ENCODE data around the gene LRRIQ1. TPM values are rescaled to one million over a fixed set of nuclear protein-coding genes. Genes with fewer than 3 reads are reported as not detected.

The LRRIQ1 gene
- total and polyA plus RNA-seq, 2 of the 13 experiments (the other 11 are each of a cell fraction or from before 2014, with no cell fraction given): not detected

GRCh38 chr12:85036234-85036707, at the start of gene LRRIQ1, which contains the start of gene TSPAN19 (continued):
- TF ChIP-seq ZNF432 (CRISPR knock-in tag; IDR thresholded peaks at IDR 0.05; ENCODE audit: borderline replicate concordance) (no peak), FUBP1 (CRISPR knock-in tag; IDR thresholded peaks at IDR 0.05; ENCODE audit: borderline replicate concordance) (no peak), FOXK2 (IDR thresholded peaks at IDR 0.05) (no peak), ELF3 (CRISPR knock-in tag; IDR thresholded peaks at IDR 0.05) (no peak), GABPB1 (CRISPR knock-in tag; IDR thresholded peaks at IDR 0.05) (0 out of 2 replicates have a peak, but pooled peaks have one; percentile 16), RARG (CRISPR knock-in tag; IDR thresholded peaks at IDR 0.05; ENCODE audit: low read depth) (no peak), CCAR2 (optimal IDR thresholded peaks at IDR 0.05; ENCODE audit: low read depth, low read length) (no peak), ZNF282 (IDR thresholded peaks at IDR 0.05; ENCODE audit: partially characterized antibody) (no peak), SNAPC2 (CRISPR knock-in tag; IDR thresholded peaks at IDR 0.05) (no peak), PHF20 (CRISPR knock-in tag; IDR thresholded peaks at IDR 0.05) (no peak), RFX3 (CRISPR knock-in tag; IDR thresholded peaks at IDR 0.05) (peak; percentile 84)
- TF ChIP-seq, protein P1, sequence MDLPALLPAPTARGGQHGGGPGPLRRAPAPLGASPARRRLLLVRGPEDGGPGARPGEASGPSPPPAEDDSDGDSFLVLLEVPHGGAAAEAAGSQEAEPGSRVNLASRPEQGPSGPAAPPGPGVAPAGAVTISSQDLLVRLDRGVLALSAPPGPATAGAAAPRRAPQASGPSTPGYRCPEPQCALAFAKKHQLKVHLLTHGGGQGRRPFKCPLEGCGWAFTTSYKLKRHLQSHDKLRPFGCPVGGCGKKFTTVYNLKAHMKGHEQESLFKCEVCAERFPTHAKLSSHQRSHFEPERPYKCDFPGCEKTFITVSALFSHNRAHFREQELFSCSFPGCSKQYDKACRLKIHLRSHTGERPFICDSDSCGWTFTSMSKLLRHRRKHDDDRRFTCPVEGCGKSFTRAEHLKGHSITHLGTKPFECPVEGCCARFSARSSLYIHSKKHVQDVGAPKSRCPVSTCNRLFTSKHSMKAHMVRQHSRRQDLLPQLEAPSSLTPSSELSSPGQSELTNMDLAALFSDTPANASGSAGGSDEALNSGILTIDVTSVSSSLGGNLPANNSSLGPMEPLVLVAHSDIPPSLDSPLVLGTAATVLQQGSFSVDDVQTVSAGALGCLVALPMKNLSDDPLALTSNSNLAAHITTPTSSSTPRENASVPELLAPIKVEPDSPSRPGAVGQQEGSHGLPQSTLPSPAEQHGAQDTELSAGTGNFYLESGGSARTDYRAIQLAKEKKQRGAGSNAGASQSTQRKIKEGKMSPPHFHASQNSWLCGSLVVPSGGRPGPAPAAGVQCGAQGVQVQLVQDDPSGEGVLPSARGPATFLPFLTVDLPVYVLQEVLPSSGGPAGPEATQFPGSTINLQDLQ (CRISPR knock-in tag; IDR thresholded peaks at IDR 0.05): no peak
- TF ChIP-seq, protein P2, sequence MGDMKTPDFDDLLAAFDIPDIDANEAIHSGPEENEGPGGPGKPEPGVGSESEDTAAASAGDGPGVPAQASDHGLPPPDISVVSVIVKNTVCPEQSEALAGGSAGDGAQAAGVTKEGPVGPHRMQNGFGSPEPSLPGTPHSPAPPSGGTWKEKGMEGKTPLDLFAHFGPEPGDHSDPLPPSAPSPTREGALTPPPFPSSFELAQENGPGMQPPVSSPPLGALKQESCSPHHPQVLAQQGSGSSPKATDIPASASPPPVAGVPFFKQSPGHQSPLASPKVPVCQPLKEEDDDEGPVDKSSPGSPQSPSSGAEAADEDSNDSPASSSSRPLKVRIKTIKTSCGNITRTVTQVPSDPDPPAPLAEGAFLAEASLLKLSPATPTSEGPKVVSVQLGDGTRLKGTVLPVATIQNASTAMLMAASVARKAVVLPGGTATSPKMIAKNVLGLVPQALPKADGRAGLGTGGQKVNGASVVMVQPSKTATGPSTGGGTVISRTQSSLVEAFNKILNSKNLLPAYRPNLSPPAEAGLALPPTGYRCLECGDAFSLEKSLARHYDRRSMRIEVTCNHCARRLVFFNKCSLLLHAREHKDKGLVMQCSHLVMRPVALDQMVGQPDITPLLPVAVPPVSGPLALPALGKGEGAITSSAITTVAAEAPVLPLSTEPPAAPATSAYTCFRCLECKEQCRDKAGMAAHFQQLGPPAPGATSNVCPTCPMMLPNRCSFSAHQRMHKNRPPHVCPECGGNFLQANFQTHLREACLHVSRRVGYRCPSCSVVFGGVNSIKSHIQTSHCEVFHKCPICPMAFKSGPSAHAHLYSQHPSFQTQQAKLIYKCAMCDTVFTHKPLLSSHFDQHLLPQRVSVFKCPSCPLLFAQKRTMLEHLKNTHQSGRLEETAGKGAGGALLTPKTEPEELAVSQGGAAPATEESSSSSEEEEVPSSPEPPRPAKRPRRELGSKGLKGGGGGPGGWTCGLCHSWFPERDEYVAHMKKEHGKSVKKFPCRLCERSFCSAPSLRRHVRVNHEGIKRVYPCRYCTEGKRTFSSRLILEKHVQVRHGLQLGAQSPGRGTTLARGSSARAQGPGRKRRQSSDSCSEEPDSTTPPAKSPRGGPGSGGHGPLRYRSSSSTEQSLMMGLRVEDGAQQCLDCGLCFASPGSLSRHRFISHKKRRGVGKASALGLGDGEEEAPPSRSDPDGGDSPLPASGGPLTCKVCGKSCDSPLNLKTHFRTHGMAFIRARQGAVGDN (CRISPR knock-in tag; IDR thresholded peaks at IDR 0.05): peak; percentile 24; the same call in 1 of the 2 replicates
- TF ChIP-seq, protein P3, sequence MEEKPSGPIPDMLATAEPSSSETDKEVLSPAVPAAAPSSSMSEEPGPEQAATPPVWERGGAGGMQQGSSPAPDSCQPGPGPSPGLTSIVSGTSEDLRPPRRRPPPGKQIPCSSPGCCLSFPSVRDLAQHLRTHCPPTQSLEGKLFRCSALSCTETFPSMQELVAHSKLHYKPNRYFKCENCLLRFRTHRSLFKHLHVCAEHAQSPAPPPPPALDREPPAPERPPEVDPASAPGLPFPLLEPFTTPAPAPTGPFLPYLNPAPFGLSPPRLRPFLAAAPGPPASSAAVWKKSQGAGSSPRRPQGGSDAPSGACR (CRISPR knock-in tag; IDR thresholded peaks at IDR 0.05): no peak
- TF ChIP-seq, protein P4, sequence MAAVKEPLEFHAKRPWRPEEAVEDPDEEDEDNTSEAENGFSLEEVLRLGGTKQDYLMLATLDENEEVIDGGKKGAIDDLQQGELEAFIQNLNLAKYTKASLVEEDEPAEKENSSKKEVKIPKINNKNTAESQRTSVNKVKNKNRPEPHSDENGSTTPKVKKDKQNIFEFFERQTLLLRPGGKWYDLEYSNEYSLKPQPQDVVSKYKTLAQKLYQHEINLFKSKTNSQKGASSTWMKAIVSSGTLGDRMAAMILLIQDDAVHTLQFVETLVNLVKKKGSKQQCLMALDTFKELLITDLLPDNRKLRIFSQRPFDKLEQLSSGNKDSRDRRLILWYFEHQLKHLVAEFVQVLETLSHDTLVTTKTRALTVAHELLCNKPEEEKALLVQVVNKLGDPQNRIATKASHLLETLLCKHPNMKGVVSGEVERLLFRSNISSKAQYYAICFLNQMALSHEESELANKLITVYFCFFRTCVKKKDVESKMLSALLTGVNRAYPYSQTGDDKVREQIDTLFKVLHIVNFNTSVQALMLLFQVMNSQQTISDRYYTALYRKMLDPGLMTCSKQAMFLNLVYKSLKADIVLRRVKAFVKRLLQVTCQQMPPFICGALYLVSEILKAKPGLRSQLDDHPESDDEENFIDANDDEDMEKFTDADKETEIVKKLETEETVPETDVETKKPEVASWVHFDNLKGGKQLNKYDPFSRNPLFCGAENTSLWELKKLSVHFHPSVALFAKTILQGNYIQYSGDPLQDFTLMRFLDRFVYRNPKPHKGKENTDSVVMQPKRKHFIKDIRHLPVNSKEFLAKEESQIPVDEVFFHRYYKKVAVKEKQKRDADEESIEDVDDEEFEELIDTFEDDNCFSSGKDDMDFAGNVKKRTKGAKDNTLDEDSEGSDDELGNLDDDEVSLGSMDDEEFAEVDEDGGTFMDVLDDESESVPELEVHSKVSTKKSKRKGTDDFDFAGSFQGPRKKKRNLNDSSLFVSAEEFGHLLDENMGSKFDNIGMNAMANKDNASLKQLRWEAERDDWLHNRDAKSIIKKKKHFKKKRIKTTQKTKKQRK (IDR thresholded peaks at IDR 0.05; ENCODE audit: low read length): no peak
